GM21723 (cell line): ENCODE measurements around the gene MATN4.

Experiments used
- ATAC-seq: cut with Tn5 transposase; IDR thresholded peaks from one replicate; pipeline ENCODE4 v1.9.1; 2021; ENCODE audit warnings: mild to moderate bottlenecking, moderate library complexity; ENCODE audit not compliant: unreplicated experiment

Gene MATN4

DNA sequence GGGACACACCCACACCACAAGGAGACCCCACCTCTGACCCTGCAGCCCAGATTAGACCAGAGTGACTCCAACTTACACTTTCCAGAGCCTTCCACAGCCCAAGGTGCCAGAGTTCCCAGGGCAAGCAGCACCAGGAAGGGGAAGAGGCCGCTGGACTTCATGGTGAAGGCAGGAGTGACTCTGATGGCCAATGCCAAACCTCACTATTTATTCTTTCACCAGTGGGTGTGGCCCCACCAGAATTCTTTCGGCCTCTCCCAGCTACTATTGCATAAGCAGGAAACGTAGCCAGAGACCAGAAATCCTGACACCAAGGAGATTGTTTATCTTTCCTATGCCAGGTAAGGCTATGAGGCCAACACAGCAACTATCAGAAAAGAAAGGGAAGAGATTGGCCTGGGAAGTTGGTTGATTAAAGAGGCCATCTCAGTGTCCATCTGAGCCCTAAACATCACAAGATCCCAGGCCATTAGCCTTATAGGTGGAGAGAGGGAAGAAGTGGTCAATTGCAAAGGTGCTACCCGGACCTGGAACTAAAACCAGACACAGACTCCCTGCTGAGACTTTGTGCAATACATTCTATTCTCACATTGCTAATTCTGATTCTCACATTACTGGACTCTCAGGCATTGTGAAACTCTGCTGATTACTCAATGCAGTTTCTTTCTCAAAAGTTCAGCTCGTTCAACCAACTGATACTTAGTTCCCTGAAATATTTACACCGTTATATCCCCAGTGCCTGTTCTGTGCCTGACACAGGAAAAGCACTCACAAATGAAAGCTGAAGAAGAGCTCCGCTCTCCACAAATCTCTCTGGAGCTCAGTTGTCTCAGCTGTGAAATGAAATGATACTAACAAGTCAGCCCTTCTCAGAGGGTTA lies 53.5 kb downstream of the MATN4 start, which contains the start of gene SLPI:
SLPI (minus strand) TSS at position 182 of the 880 bp plus-strand sequence; CDS start at position 161, 21 bp downstream.
- no peak for ATAC-seq

GRCh38 chr20:45253261-45253660 lies 54.8 kb downstream of the MATN4 start:
- ATAC-seq = no peak

- no peak for ATAC-seq
These were observed 56.1 kb downstream of the MATN4 start for GRCh38 chr20:45251884-45252560.

- no peak for ATAC-seq
These were observed 59.5 kb downstream of the MATN4 start for GRCh38 chr20:45248609-45249008.

GRCh38 chr20:45247865-45248264 lies 60.2 kb downstream of the MATN4 start:
- ATAC-seq = no peak

GRCh38 chr20:45246109-45246508 lies 62.0 kb downstream of the MATN4 start:
- ATAC-seq = no peak
